HEK293 (cell line): ENCODE results near the gene RSPRY1.

Experiments used
- GLIS2 ChIP-seq: fragments of 450-650 bp; formaldehyde crosslinking; IDR thresholded peaks from 2 replicates; pipeline ENCODE4 v1.5.1; 2016; ENCODE audit warnings: missing biosample characterization, missing genetic modification characterization
- IKZF3 ChIP-seq: fragments of 450-650 bp; IDR thresholded peaks from 2 replicates; pipeline ENCODE4 v1.5.0; 2018; ENCODE audit warnings: missing biosample characterization, mild to moderate bottlenecking, missing genetic modification characterization, moderate library complexity
- PRDM2 ChIP-seq: fragments of 450-650 bp; formaldehyde crosslinking; IDR thresholded peaks from 2 replicates; pipeline ENCODE4 v1.5.1; 2016; ENCODE audit warnings: missing biosample characterization, missing genetic modification characterization, borderline replicate concordance
- ZBTB7A ChIP-seq: fragments of 450-650 bp; formaldehyde crosslinking; IDR thresholded peaks from 2 replicates; pipeline ENCODE4 v1.5.1; 2016; ENCODE audit warnings: low read depth, missing biosample characterization, missing genetic modification characterization
- ZBTB8A ChIP-seq: fragments of 450-650 bp; formaldehyde crosslinking; IDR thresholded peaks from 2 replicates; pipeline ENCODE4 v1.5.1; 2016; ENCODE audit warnings: missing biosample characterization, missing genetic modification characterization
- ZNF214 ChIP-seq: fragments of 450-650 bp; formaldehyde crosslinking; IDR thresholded peaks from 2 replicates; pipeline ENCODE4 v1.5.1; 2017; ENCODE audit warnings: missing biosample characterization, mild to moderate bottlenecking, missing genetic modification characterization, borderline replicate concordance
- ZNF335 ChIP-seq: fragments of 450-650 bp; formaldehyde crosslinking; conservative IDR thresholded peaks from 2 replicates; pipeline ENCODE4 v1.5.1; 2016; ENCODE audit warnings: missing biosample characterization, missing genetic modification characterization
- ZNF391 ChIP-seq: fragments of 450-650 bp; formaldehyde crosslinking; IDR thresholded peaks from 2 replicates; pipeline ENCODE4 v1.5.1; 2016; ENCODE audit warnings: low read depth, missing biosample characterization, missing genetic modification characterization, borderline replicate concordance
- ZNF518A ChIP-seq: fragments of 450-650 bp; formaldehyde crosslinking; conservative IDR thresholded peaks from 2 replicates; pipeline ENCODE4 v1.5.1; 2016; ENCODE audit warnings: low read depth, missing biosample characterization, missing genetic modification characterization
- ZNF580 ChIP-seq: fragments of 450-650 bp; formaldehyde crosslinking; IDR thresholded peaks from 2 replicates; pipeline ENCODE4 v1.5.1; 2016; ENCODE audit warnings: missing biosample characterization, missing genetic modification characterization
- ZNF692 ChIP-seq: fragments of 450-650 bp; formaldehyde crosslinking; IDR thresholded peaks from 2 replicates; pipeline ENCODE4 v1.5.1; 2016; ENCODE audit warnings: missing biosample characterization, missing genetic modification characterization
- ZSCAN18 ChIP-seq: fragments of 450-650 bp; formaldehyde crosslinking; IDR thresholded peaks from 2 replicates; pipeline ENCODE4 v1.5.1; 2016; ENCODE audit warnings: missing biosample characterization, missing genetic modification characterization
- ZSCAN5A ChIP-seq: fragments of 450-650 bp; formaldehyde crosslinking; IDR thresholded peaks from 2 replicates; pipeline ENCODE4 v1.5.1; 2016; ENCODE audit warnings: missing biosample characterization, missing genetic modification characterization

Gene RSPRY1

GRCh38 chr16:57185446-57185944 lies 634 bp upstream of the RSPRY1 start (continued):
- TF ChIP-seq ZNF518A (no peak), ZBTB8A (peak; percentile 43), GLIS2 (no peak), PRDM2 (no peak), ZNF214 (tag by site-specific recombination) (no peak), ZNF580 (tag by site-specific recombination) (peak; percentile 81), ZBTB7A (peak; percentile 61; the same call in 1 of the 2 replicates), ZNF335 (peak; percentile 96), ZSCAN5A (tag by site-specific recombination) (peak; percentile 18; the same call in 1 of the 2 replicates), ZNF692 (tag by site-specific recombination) (peak; percentile 64; the same call in 1 of the 2 replicates), ZSCAN18 (tag by site-specific recombination) (0 out of 2 replicates have a peak, but pooled peaks have one; percentile 38), ZNF391 (tag by site-specific recombination) (0 out of 2 replicates have a peak, but pooled peaks have one; percentile 24), IKZF3 (tag by site-specific recombination) (no peak)
